IPS-15b (cell line): ENCODE measurements around the gene PEX26.
"Not testable (repeated sequence)": the region's sequence is repeated elsewhere in the genome, so short reads cannot be mapped to it uniquely, and the experiment has no call there.

ENCODE experiments used
- H3K27me3 ChIP-seq: one replicate; pipeline ENCODE4 v1.6.1; 2013; ENCODE audit warnings: low read length; ENCODE audit not compliant: control insufficient read depth, insufficient read depth
- H3K36me3 ChIP-seq: one replicate; pipeline ENCODE4 v1.6.1; 2013; ENCODE audit warnings: low read length; ENCODE audit not compliant: control insufficient read depth, insufficient read depth
- H3K4me1 ChIP-seq: one replicate; pipeline ENCODE4 v1.6.1; 2013; ENCODE audit warnings: mild to moderate bottlenecking, low read length; ENCODE audit not compliant: control insufficient read depth, insufficient read depth
- H3K4me3 ChIP-seq: one replicate; pipeline ENCODE4 v1.5.1; 2013; ENCODE audit warnings: low read depth, low read length
- H3K9ac ChIP-seq: one replicate; pipeline ENCODE4 v1.6.1; 2013; ENCODE audit warnings: low read depth, mild to moderate bottlenecking, low read length
- H3K9me3 ChIP-seq: one replicate; pipeline ENCODE4 v1.6.1; 2013; ENCODE audit warnings: mild to moderate bottlenecking, low read length; ENCODE audit not compliant: control insufficient read depth, insufficient read depth

Gene PEX26

DNA sequence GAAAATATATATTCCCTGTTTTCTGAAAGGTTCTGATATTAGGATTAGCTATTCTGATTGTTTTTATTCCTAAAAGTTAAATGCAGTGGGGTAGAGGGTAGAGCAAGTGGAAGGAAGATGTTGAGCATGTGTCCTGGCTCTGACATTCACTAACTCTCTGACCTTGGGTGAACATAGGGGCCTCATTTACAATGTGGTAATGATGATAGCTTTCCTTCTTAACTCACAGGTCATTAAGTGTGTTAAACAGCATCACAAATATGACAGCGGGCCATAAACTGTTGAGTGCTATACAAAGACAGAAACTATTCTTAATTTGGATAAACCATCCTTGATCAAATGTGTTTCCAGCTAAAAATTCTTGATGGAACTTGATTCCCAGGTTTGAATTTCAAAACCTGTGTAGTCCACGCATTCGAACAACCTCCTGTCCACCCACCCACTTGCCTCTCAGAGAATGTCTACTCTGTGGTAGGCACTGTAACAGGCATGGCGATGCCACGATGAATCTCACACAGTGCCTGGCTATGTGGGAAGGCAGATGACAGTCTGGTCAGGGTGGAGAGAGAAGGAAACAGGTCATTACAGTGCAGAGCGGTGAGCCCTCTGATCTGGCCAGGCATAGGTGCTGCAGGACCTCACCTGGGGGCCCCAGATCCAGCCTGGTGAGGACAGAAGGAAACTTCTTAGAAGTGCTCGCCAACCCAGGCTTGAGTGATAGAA is 19.3 kb upstream of the PEX26 start:
- Histone ChIP-seq H3K36me3 (no peaks in the 10 kb centered on the region), H3K4me1 (no peaks in the 10 kb centered on the region), H3K4me3 (no peak overlapping the region), H3K27me3 (no peaks in the 10 kb centered on the region), H3K9me3 (no peaks in the 10 kb centered on the region), H3K9ac (no peak overlapping the region)

GRCh38 chr22:18059094-18059417 is 18.7 kb upstream of the PEX26 start:
- Histone ChIP-seq H3K9ac (no peak overlapping the region), H3K9me3 (no peaks in the 10 kb centered on the region), H3K36me3 (no peaks in the 10 kb centered on the region), H3K4me3 (no peak overlapping the region), H3K4me1 (no peaks in the 10 kb centered on the region), H3K27me3 (no peaks in the 10 kb centered on the region)

- no peak overlapping the region for H3K9ac ChIP-seq
- no peaks in the 10 kb centered on the region for H3K27me3 ChIP-seq
- no peaks in the 10 kb centered on the region for H3K36me3 ChIP-seq
- H3K4me3 ChIP-seq, result no peak overlapping the region
- H3K9me3 ChIP-seq, result no peaks in the 10 kb centered on the region
- H3K4me1 ChIP-seq, result no peaks in the 10 kb centered on the region
Measured at GRCh38 chr22:18059473-18059872, 18.3 kb upstream of the PEX26 start.

GRCh38 chr22:18059991-18060390 is 17.8 kb upstream of the PEX26 start:
- no peaks in the 10 kb centered on the region for H3K9me3 ChIP-seq
- no peaks in the 10 kb centered on the region for H3K4me1 ChIP-seq
- no peak overlapping the region for H3K4me3 ChIP-seq
- H3K27me3 ChIP-seq, result no peaks in the 10 kb centered on the region
- H3K9ac ChIP-seq, result no peak overlapping the region
- no peaks in the 10 kb centered on the region for H3K36me3 ChIP-seq

DNA sequence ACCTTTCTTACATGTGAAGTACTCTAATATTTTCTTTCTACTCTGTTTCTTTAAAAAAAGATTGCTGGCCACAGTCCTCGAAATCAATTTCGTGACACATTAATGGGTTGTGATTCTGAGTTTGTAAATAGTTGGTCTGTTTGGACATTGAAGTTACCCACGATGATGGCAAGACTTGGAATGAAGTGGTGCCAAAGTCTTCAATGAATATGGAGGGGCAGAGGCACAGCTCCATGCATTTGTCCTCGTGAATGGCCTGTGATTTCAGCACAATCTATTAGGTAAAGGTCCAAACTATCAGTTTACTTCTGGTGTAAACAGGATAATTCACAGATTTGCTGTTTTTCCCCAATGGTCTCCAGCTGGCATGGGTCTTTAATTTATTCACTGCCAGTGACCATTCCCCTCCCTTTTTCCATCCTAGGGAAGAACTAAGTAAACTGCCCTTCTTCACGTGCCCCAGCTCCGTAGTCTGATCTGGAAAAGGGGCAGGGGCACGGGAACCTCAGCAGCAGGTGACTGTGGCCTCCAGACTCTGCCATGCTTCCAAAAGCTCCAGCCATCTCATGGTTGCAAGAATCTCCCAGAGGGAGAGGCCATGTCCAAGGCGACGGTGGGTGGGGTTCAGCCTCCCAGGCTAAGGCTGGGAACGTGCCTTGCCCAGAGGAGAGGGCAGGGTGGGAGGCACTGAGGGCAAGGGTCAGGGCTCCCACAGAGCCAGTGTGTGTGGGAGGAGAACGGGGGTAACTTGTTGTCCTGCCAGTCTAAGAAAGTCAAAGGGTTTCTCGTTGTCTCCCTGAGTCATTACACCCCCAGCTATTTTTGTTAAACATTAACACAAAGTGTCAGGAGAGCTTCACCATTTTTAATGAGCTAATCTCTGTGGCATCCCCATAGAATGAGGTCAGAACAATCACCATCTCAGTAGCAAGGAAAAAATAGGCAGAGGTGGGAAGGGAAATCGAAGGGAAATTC is 16.9 kb upstream of the PEX26 start:
- Histone ChIP-seq H3K27me3 (no peaks in the 10 kb centered on the region), H3K9me3 (no peaks in the 10 kb centered on the region), H3K9ac (no peak overlapping the region), H3K4me3 (no peak overlapping the region), H3K4me1 (no peaks in the 10 kb centered on the region), H3K36me3 (no peaks in the 10 kb centered on the region)

GRCh38 chr22:18062421-18062820 is 15.4 kb upstream of the PEX26 start:
- H3K9ac ChIP-seq, result no peak overlapping the region

DNA sequence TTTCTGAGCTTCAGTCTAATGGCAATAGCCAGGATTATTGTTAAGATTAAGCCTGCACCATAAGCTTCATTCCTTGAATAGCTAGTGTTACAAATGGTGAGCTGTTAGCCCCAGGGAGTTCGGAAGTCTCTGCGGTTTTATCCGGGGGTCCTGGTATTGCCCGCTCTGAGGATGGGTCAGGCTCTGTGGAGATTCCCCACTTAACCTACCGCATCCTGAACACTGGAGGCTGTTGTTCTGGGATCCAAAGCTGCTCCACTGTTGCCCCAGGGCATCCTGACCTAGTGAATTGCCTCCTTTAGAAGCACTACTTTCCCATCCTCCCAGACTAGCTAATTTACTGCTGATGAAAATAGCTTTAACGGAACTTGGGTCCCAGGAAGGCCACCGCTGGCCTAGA is 14.5 kb upstream of the PEX26 start:
- Histone ChIP-seq H3K4me1 (no peaks in the 10 kb centered on the region), H3K4me3 (no peak overlapping the region)

More at GRCh38 chr22:18062421-18062820, 15.4 kb upstream of the PEX26 start:
- no peaks in the 10 kb centered on the region for H3K9me3 ChIP-seq
- no peaks in the 10 kb centered on the region for H3K27me3 ChIP-seq
- no peaks in the 10 kb centered on the region for H3K4me1 ChIP-seq
- no peaks in the 10 kb centered on the region for H3K36me3 ChIP-seq
- no peak overlapping the region for H3K4me3 ChIP-seq

DNA sequence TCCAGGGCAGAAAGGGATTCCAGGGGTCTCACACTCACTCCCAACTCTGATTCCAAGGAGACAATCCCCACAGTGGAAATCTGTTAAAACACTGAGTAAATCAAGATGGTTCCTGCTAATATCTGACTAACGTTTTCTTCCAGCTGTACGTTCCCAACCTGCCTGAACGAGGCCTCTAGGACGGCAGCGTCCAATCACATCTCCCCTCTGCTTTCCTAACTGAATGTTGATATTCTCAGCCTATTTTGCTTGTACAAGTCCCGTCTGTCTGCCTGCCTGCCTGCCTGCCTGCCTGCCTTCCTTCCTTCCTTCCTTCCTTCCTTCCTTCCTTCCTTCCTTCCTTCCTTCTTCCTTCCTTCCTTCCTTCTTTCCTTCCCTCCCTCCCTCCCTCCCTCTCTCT is 14.1 kb upstream of the PEX26 start:
- not testable (repeated sequence) for H3K9me3 ChIP-seq, H3K27me3 ChIP-seq, H3K4me1 ChIP-seq, H3K4me3 ChIP-seq, H3K9ac ChIP-seq, H3K36me3 ChIP-seq

More for the DNA sequence above, 14.5 kb upstream of the PEX26 start:
- no peaks in the 10 kb centered on the region for H3K9me3 ChIP-seq
- H3K36me3 ChIP-seq, result no peaks in the 10 kb centered on the region
- no peaks in the 10 kb centered on the region for H3K27me3 ChIP-seq
- no peak overlapping the region for H3K9ac ChIP-seq

DNA sequence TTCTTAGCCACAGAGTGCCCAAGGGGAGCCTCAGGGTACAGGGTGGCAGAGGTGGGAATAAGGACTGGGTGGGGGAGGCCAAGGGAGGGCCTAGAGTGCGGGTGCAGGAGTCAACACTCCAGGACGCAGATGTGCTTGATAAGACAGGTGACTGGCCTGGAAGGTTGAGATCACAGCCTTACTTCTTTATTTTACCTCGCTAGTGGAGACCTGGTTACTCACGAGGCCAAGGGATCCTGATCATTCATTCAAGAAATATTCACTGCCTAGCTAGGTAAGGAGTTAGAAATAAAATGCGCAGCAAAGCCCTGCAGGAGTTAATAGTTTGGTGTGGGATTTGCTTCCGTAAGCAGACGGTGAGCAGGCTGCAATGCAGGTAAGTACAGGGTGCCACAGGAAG is 13.2 kb upstream of the PEX26 start:
- H3K9me3 ChIP-seq, result no peaks in the 10 kb centered on the region
- H3K36me3 ChIP-seq, result no peaks in the 10 kb centered on the region
- H3K27me3 ChIP-seq, result no peaks in the 10 kb centered on the region
- no peak overlapping the region for H3K4me3 ChIP-seq
- H3K4me1 ChIP-seq, result no peaks in the 10 kb centered on the region
- H3K9ac ChIP-seq, result no peak overlapping the region

DNA sequence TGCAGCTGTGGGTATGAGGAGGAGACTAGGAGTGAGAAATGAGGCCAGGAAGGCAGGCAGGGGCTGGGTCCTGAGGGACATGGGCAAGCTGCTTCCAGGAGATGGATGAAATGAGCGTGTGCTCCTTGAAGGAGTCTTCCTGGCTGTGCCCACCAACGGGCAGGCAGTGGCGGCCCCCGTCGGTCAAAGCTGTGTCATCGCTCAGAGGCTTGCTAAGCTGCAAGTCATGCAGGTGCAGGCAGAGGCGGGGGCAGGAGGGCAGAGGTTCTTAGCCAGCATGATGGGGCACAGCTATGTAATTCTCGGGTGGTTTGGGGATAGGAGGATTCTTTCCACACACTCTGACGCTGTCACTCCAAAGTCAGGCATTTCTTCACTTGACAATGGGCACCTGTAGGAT is 12.5 kb upstream of the PEX26 start:
- Histone ChIP-seq H3K9ac (no peak overlapping the region), H3K27me3 (no peaks in the 10 kb centered on the region), H3K9me3 (no peaks in the 10 kb centered on the region), H3K36me3 (no peaks in the 10 kb centered on the region), H3K4me1 (no peaks in the 10 kb centered on the region), H3K4me3 (no peak overlapping the region)

GRCh38 chr22:18066181-18066859 is 11.5 kb upstream of the PEX26 start:
- Histone ChIP-seq H3K4me1 (no peaks in the 10 kb centered on the region), H3K36me3 (no peaks in the 10 kb centered on the region), H3K4me3 (no peak overlapping the region), H3K9ac (no peak overlapping the region), H3K27me3 (no peaks in the 10 kb centered on the region), H3K9me3 (no peaks in the 10 kb centered on the region)
